ENCODE data around the gene ELANE.

ELANE gene

DNA sequence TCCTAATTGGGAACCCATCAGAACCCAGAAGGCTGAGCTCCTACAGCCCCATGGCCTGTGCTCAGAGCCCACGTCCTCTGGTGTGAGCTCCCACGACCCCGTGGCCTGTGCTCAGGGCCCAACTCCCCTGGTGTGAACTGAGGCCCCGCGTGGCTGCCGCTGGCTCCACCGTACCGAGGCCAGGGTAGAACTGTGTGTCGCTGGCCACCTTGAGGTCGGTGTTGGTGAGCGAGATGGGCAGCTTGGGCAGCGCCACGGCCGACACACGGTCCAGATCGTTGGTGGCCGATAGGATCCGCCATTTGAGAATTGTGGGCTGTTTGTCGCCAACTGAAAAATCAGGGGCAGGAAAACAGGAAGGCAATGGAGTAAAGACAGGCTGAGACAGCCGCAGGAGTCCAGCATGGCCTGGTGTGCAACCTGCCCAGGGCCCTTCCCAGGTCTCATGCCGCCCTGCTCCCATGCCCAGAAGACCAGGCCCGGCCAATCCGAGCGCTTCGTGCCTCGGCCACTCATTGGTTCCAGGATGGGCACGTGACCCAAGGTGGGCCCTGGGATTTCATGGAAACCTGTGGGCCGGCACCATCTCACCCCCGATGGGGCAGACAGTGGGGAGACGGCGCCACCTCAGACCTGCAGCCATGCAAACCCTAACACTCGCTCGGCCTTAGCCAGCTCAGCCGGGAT is 29.4 kb downstream of the ELANE start:
- no peak for ATAC-seq
- TF ChIP-seq CSDC2 (CRISPR knock-in tag; IDR thresholded peaks at IDR 0.05): no peak
- TF ChIP-seq, protein P1, sequence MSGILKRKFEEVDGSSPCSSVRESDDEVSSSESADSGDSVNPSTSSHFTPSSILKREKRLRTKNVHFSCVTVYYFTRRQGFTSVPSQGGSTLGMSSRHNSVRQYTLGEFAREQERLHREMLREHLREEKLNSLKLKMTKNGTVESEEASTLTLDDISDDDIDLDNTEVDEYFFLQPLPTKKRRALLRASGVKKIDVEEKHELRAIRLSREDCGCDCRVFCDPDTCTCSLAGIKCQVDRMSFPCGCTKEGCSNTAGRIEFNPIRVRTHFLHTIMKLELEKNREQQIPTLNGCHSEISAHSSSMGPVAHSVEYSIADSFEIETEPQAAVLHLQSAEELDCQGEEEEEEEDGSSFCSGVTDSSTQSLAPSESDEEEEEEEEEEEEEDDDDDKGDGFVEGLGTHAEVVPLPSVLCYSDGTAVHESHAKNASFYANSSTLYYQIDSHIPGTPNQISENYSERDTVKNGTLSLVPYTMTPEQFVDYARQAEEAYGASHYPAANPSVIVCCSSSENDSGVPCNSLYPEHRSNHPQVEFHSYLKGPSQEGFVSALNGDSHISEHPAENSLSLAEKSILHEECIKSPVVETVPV (CRISPR knock-in tag; IDR thresholded peaks at IDR 0.05): no peak
- TF ChIP-seq, protein P2, sequence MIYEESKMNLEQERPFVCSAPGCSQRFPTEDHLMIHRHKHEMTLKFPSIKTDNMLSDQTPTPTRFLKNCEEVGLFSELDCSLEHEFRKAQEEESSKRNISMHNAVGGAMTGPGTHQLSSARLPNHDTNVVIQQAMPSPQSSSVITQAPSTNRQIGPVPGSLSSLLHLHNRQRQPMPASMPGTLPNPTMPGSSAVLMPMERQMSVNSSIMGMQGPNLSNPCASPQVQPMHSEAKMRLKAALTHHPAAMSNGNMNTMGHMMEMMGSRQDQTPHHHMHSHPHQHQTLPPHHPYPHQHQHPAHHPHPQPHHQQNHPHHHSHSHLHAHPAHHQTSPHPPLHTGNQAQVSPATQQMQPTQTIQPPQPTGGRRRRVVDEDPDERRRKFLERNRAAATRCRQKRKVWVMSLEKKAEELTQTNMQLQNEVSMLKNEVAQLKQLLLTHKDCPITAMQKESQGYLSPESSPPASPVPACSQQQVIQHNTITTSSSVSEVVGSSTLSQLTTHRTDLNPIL (CRISPR knock-in tag; IDR thresholded peaks at IDR 0.05; ENCODE audit: low read depth): no peak
- TF ChIP-seq, protein P3, sequence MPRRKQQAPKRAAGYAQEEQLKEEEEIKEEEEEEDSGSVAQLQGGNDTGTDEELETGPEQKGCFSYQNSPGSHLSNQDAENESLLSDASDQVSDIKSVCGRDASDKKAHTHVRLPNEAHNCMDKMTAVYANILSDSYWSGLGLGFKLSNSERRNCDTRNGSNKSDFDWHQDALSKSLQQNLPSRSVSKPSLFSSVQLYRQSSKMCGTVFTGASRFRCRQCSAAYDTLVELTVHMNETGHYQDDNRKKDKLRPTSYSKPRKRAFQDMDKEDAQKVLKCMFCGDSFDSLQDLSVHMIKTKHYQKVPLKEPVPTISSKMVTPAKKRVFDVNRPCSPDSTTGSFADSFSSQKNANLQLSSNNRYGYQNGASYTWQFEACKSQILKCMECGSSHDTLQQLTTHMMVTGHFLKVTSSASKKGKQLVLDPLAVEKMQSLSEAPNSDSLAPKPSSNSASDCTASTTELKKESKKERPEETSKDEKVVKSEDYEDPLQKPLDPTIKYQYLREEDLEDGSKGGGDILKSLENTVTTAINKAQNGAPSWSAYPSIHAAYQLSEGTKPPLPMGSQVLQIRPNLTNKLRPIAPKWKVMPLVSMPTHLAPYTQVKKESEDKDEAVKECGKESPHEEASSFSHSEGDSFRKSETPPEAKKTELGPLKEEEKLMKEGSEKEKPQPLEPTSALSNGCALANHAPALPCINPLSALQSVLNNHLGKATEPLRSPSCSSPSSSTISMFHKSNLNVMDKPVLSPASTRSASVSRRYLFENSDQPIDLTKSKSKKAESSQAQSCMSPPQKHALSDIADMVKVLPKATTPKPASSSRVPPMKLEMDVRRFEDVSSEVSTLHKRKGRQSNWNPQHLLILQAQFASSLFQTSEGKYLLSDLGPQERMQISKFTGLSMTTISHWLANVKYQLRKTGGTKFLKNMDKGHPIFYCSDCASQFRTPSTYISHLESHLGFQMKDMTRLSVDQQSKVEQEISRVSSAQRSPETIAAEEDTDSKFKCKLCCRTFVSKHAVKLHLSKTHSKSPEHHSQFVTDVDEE (CRISPR knock-in tag; IDR thresholded peaks at IDR 0.05): no peak
- no peak for TF ChIP-seq OSR1 (CRISPR knock-in tag; IDR thresholded peaks at IDR 0.05)
- no peak for TF ChIP-seq ZC3H10 (CRISPR knock-in tag; IDR thresholded peaks at IDR 0.05)
- TF ChIP-seq ZNF70 (CRISPR knock-in tag; IDR thresholded peaks at IDR 0.05): no peak
- no peak for TF ChIP-seq GLIS3 (CRISPR knock-in tag; IDR thresholded peaks at IDR 0.05)
- no peak for TF ChIP-seq TCF4 (CRISPR knock-in tag; IDR thresholded peaks at IDR 0.05; ENCODE audit: borderline replicate concordance)
- no peak for TF ChIP-seq ARNTL (CRISPR knock-in tag; IDR thresholded peaks at IDR 0.05; ENCODE audit: borderline replicate concordance, low read depth)
- TF ChIP-seq ZNF8 (CRISPR knock-in tag; IDR thresholded peaks at IDR 0.05): no peak
- TF ChIP-seq, protein P4, sequence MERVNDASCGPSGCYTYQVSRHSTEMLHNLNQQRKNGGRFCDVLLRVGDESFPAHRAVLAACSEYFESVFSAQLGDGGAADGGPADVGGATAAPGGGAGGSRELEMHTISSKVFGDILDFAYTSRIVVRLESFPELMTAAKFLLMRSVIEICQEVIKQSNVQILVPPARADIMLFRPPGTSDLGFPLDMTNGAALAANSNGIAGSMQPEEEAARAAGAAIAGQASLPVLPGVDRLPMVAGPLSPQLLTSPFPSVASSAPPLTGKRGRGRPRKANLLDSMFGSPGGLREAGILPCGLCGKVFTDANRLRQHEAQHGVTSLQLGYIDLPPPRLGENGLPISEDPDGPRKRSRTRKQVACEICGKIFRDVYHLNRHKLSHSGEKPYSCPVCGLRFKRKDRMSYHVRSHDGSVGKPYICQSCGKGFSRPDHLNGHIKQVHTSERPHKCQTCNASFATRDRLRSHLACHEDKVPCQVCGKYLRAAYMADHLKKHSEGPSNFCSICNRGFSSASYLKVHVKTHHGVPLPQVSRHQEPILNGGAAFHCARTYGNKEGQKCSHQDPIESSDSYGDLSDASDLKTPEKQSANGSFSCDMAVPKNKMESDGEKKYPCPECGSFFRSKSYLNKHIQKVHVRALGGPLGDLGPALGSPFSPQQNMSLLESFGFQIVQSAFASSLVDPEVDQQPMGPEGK (CRISPR knock-in tag; IDR thresholded peaks at IDR 0.05; ENCODE audit: borderline replicate concordance): no peak

DNA sequence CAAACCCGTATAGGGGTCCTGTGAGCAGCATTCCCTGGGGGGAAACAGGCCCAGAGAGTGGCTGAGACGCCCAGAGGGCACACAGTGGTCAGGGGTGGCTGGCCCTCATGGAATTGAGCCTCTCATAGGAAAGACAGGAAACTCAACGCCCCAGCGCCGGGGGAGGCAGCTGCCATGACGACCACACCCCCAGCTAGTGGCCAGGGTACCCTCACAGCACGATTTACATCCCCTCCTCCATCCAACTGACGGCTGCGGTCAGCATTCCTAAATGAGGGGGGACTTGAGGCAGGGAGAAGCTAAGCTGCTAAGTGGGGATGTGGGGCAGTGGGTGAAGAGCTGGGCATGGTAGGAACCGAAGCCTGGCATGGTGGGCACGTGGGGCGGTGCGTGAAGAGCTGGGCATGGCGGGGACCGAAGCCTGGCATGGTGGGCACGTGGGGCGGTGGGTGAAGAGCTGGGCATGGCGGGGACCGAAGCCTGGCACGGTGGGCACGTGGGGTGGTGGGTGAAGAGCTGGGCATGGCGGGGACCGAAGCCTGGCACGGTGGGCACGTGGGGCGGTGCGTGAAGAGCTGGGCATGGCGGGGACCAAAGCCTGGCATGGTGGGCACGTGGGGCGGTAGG is 30.9 kb downstream of the ELANE start:
- ATAC-seq: no peak
- TF ChIP-seq ZFP3 (CRISPR knock-in tag; IDR thresholded peaks at IDR 0.05) (no peak), ZNF70 (CRISPR knock-in tag; IDR thresholded peaks at IDR 0.05) (no peak), ZNF8 (CRISPR knock-in tag; IDR thresholded peaks at IDR 0.05) (no peak), RARB (CRISPR knock-in tag; IDR thresholded peaks at IDR 0.05) (no peak), TOX (CRISPR knock-in tag; IDR thresholded peaks at IDR 0.05; ENCODE audit: borderline replicate concordance) (no peak), BACH2 (CRISPR knock-in tag; IDR thresholded peaks at IDR 0.05; ENCODE audit: borderline replicate concordance) (no peak), SNAI2 (CRISPR knock-in tag; IDR thresholded peaks at IDR 0.05) (no peak), OSR1 (CRISPR knock-in tag; IDR thresholded peaks at IDR 0.05) (no peak), ZNF565 (CRISPR knock-in tag; conservative IDR thresholded peaks at IDR 0.05; ENCODE audit: low read depth) (no peak), CSDC2 (CRISPR knock-in tag; IDR thresholded peaks at IDR 0.05) (no peak), ESRRG (CRISPR knock-in tag; IDR thresholded peaks at IDR 0.05) (no peak)
- TF ChIP-seq, protein P5, sequence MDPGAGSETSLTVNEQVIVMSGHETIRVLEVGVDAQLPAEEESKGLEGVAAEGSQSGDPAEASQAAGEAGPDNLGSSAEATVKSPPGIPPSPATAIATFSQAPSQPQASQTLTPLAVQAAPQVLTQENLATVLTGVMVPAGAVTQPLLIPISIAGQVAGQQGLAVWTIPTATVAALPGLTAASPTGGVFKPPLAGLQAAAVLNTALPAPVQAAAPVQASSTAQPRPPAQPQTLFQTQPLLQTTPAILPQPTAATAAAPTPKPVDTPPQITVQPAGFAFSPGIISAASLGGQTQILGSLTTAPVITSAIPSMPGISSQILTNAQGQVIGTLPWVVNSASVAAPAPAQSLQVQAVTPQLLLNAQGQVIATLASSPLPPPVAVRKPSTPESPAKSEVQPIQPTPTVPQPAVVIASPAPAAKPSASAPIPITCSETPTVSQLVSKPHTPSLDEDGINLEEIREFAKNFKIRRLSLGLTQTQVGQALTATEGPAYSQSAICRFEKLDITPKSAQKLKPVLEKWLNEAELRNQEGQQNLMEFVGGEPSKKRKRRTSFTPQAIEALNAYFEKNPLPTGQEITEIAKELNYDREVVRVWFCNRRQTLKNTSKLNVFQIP (CRISPR knock-in tag; IDR thresholded peaks at IDR 0.05; ENCODE audit: borderline replicate concordance, low read depth): no peak
- TF ChIP-seq, protein P2 (CRISPR knock-in tag; IDR thresholded peaks at IDR 0.05; ENCODE audit: low read depth): no peak
- TF ChIP-seq, protein P1 (CRISPR knock-in tag; IDR thresholded peaks at IDR 0.05): no peak
- TF ChIP-seq, protein P4 (CRISPR knock-in tag; IDR thresholded peaks at IDR 0.05; ENCODE audit: borderline replicate concordance): no peak

Measured in SK-N-SH treated with all-trans-retinoic acid at 6 μM for 48 hours (cell line).